Keratinocyte (primary cell): ENCODE results near the gene FAT2. TPM values are rescaled to one million over a fixed set of nuclear protein-coding genes. Genes with fewer than 3 reads are reported as not detected.

Source experiments
- DNase-seq: peaks from one replicate; pipeline ENCODE4 v3.0.0-alpha.2; 2011; ENCODE audit warnings: low read depth, missing footprints, low spot score
- FAIRE-seq: peaks from 2 replicates; lab custom pipeline; 2011; peaks lifted over from hg19 to GRCh38; lab: Jason Lieb, UNC
- H2AFZ ChIP-seq: 2 replicates; pipeline ENCODE4 v1.6.0; 2012; ENCODE audit warnings: low read length, control low read depth, inconsistent platforms; ENCODE audit not compliant: control insufficient read depth
- H3K27ac ChIP-seq: 2 replicates; pipeline ENCODE4 v1.5.1; 2011; ENCODE audit warnings: low read length; ENCODE audit not compliant: control insufficient read depth, insufficient read depth
- H3K27me3 ChIP-seq: 3 replicates; pipeline ENCODE4 v1.6.0; 2011; ENCODE audit warnings: low read length; ENCODE audit not compliant: control insufficient read depth, insufficient read depth; ENCODE audit errors: extremely low read depth
- H3K36me3 ChIP-seq, 2 experiments: 2 replicates in 1 of 2; 3 replicates in 1 of 2; pipeline ENCODE4 v1.5.1; 2011; ENCODE audit warnings: low read length in 2 of 2, mild to moderate bottlenecking in 1 of 2; ENCODE audit not compliant: control insufficient read depth in 2 of 2, insufficient read depth in 2 of 2; ENCODE audit errors: extremely low read depth in 1 of 2
- H3K4me1 ChIP-seq: 3 replicates; pipeline ENCODE4 v1.5.1; 2011; ENCODE audit warnings: low read length; ENCODE audit not compliant: control insufficient read depth, insufficient read depth; ENCODE audit errors: extremely low read depth
- H3K4me2 ChIP-seq: 3 replicates; pipeline ENCODE4 v1.6.0; 2011; ENCODE audit warnings: low read depth, low read length; ENCODE audit not compliant: control insufficient read depth, insufficient read depth; ENCODE audit errors: extremely low read depth
- H3K4me3 ChIP-seq, 3 experiments: fragments of 200-600 bp in 1 of 3; sonication (generic) in 1 of 3; 2 replicates in 2 of 3; 3 replicates in 1 of 3; pipeline ENCODE4 v1.5.1; 2011 to 2016; ENCODE audit warnings: low read length in 3 of 3, mild to moderate bottlenecking in 3 of 3, control low read depth in 2 of 3, inconsistent platforms in 1 of 3, low read depth in 1 of 3, mixed read lengths in 1 of 3, mixed run types in 1 of 3, moderate library complexity in 1 of 3; ENCODE audit not compliant: control insufficient read depth in 2 of 3, insufficient read depth in 2 of 3; ENCODE audit errors: extremely low read depth in 1 of 3
- H3K79me2 ChIP-seq: 2 replicates; pipeline ENCODE4 v1.6.0; 2012; ENCODE audit warnings: low read length; ENCODE audit not compliant: control insufficient read depth, insufficient read depth
- H3K9ac ChIP-seq: 3 replicates; pipeline ENCODE4 v1.6.0; 2011; ENCODE audit warnings: low read length; ENCODE audit not compliant: control insufficient read depth, insufficient read depth; ENCODE audit errors: extremely low read depth
- H3K9me1 ChIP-seq: 3 replicates; pipeline ENCODE4 v1.6.0; 2011; ENCODE audit warnings: low read length; ENCODE audit not compliant: control insufficient read depth, insufficient read depth; ENCODE audit errors: extremely low read depth
- H3K9me3 ChIP-seq: 2 replicates; pipeline ENCODE4 v1.5.1; 2012; ENCODE audit warnings: low read depth, low read length; ENCODE audit not compliant: control insufficient read depth
- H4K20me1 ChIP-seq: 3 replicates; pipeline ENCODE4 v1.6.0; 2011; ENCODE audit warnings: low read length; ENCODE audit not compliant: control insufficient read depth, insufficient read depth; ENCODE audit errors: extremely low read depth
- EZH2 ChIP-seq: IDR thresholded peaks from one replicate; pipeline ENCODE4 v1.6.1; 2012; ENCODE audit warnings: inconsistent platforms, mild to moderate bottlenecking, low read length, moderate library complexity
- dilution Hi-C: fragments of 300-500 bp; cut with MboI; formaldehyde crosslinking; loops from one replicate; pipeline ENCODE4 v1.7.0; 2020; ENCODE audit warnings: low sequenced_read_pairs; ENCODE audit not compliant: extremely low pct_ligation_motif_present
- polyA plus RNA-seq, 5 experiments: library from polyadenylated mRNA; depleted of rRNA in 3 of 5; stranded (reverse) in 3 of 5; stranded (forward) in 1 of 5; unstranded in 1 of 5; fragments of >200 nt; gene quantifications; 1 replicate in 1 of 5; 2 replicates in 3 of 5; 3 replicates in 1 of 5; pipeline versions ENCODE4 v1.2.1 to v1.2.3, GENCODE V29; 2011 to 2012; ENCODE audit warnings: missing spikeins in 2 of 5, low read depth in 1 of 5, low replicate concordance in 1 of 5
- TF ChIP-seq, protein P1 (sequence below), 3 experiments: IDR thresholded peaks in 1 of 3; conservative IDR thresholded peaks in 1 of 3; optimal IDR thresholded peaks in 1 of 3; 2 replicates in 2 of 3; 3 replicates in 1 of 3; pipeline versions ENCODE3 to v1.5.1; 2011; ENCODE audit warnings: low read length in 3 of 3, mild to moderate bottlenecking in 3 of 3, moderate library complexity in 2 of 3, control low read depth in 1 of 3, inconsistent platforms in 1 of 3; ENCODE audit not compliant: insufficient read depth in 2 of 3; ENCODE audit errors: extremely low read depth in 1 of 3

Gene FAT2
- polyA plus RNA-seq, 1 donor (not counting 4 experiments of a cell fraction or from before 2014, with no cell fraction given) = 35.0 TPM

DNA sequence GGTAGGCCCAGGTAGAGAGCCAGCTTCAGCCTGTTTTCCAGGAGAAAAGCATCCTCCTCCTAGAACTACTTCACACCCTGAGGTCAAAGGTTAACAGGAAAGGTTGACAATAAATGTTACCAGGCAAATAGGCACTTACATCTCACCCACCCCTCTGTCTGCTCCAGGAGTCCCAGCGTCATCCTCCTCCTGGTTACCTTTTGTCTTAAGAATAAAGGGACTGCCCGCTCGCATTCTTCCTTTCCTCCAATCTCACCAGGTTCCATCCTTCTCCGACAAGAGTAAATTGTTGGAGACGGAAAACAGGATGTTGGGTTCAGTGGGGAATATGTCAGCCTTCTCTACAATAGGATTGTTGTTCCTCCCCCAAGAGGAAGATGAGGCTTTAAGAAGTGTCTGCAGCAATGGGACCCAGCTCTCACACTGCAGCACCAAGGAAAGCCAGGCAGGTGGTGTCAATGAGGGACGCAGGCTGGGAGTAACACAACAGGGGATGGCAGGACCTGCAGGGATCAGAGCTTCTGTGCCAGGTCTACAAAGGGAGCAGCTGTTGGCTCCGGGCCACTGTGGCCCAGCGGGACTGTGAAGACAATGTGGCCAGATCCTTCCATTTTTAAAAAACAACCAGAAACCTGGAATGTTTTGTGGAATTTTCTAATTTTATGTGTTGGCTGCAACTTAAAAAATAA, 29.0 kb downstream of the FAT2 start:
- no peak overlapping the region for H2AFZ ChIP-seq
- H3K27me3 ChIP-seq = no peaks in the 10 kb centered on the region
- H3K9ac ChIP-seq = no peak overlapping the region
- H3K4me3 ChIP-seq = no peak overlapping the region
- dilution Hi-C loops = no loop called here
- peaks cover 12% of the 10 kb centered on the region for H4K20me1 ChIP-seq
- no peak overlapping the region for H3K27ac ChIP-seq
- no peaks in the 10 kb centered on the region for H3K4me1 ChIP-seq
- no peaks in the 10 kb centered on the region for H3K9me3 ChIP-seq
- H3K79me2 ChIP-seq = peaks cover 87% of the 10 kb centered on the region
- TF ChIP-seq EZH2 = no peak
- TF ChIP-seq, protein P1, sequence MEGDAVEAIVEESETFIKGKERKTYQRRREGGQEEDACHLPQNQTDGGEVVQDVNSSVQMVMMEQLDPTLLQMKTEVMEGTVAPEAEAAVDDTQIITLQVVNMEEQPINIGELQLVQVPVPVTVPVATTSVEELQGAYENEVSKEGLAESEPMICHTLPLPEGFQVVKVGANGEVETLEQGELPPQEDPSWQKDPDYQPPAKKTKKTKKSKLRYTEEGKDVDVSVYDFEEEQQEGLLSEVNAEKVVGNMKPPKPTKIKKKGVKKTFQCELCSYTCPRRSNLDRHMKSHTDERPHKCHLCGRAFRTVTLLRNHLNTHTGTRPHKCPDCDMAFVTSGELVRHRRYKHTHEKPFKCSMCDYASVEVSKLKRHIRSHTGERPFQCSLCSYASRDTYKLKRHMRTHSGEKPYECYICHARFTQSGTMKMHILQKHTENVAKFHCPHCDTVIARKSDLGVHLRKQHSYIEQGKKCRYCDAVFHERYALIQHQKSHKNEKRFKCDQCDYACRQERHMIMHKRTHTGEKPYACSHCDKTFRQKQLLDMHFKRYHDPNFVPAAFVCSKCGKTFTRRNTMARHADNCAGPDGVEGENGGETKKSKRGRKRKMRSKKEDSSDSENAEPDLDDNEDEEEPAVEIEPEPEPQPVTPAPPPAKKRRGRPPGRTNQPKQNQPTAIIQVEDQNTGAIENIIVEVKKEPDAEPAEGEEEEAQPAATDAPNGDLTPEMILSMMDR (optimal IDR thresholded peaks at IDR 0.05 in 1 of 3, IDR thresholded peaks at IDR 0.05 in 1 of 3, conservative IDR thresholded peaks at IDR 0.05 in 1 of 3; ENCODE audit: extremely low read depth in 1 of 3, insufficient read depth in 2 of 3, low read length in 3 of 3) = no peak
- FAIRE-seq = no peak
- H3K9me1 ChIP-seq = no peaks in the 10 kb centered on the region
- no peak for DNase-seq
- H3K36me3 ChIP-seq = peaks cover 64 to 74% of the 10 kb centered on the region in 2 experiments
- no peak overlapping the region for H3K4me2 ChIP-seq

DNA sequence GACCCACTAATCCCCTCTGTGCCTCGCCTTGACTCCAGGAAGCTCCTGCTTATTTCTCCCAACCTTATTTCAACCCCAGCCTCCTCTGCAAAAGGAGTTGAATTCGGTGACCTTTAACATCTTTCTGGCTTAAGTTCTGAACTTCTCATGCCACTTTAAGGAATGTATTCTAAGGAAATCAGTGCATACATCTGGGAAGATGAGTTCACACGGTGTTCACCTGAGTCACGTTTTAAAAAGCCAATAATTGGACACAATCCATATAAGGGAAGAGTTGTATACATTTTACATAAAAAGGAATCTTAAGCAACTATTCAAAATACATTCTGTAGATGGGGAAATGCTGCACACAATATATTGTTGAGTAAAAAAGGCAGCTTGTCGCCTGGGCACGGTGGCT, 33.2 kb downstream of the FAT2 start:
- Histone ChIP-seq H3K4me1 (no peaks in the 10 kb centered on the region), H3K27me3 (no peaks in the 10 kb centered on the region), H3K9me1 (peaks cover 2% of the 10 kb centered on the region), H3K27ac (no peak overlapping the region), H4K20me1 (peaks cover 6% of the 10 kb centered on the region), H3K79me2 (peaks cover 61% of the 10 kb centered on the region), H3K9ac (no peak overlapping the region), H3K9me3 (no peaks in the 10 kb centered on the region), H3K4me2 (no peak overlapping the region), H2AFZ (no peak overlapping the region), H3K36me3 (peaks cover 65 to 75% of the 10 kb centered on the region in 2 experiments), H3K4me3 (no peak overlapping the region)
- TF ChIP-seq, protein P1 (optimal IDR thresholded peaks at IDR 0.05 in 1 of 3, IDR thresholded peaks at IDR 0.05 in 1 of 3, conservative IDR thresholded peaks at IDR 0.05 in 1 of 3; ENCODE audit: extremely low read depth in 1 of 3, insufficient read depth in 2 of 3, low read length in 3 of 3) = no peak
- no peak for TF ChIP-seq EZH2
- FAIRE-seq (no peak), DNase-seq (no peak)
- dilution Hi-C loops = no loop called here
